H9 (cell line): ENCODE data around the gene MAPK13. TPM values are rescaled to one million over a fixed set of nuclear protein-coding genes. Genes with fewer than 3 reads are reported as not detected.

Source experiments
- DNase-seq: peaks from one replicate; pipeline ENCODE4 v3.0.0-alpha.2; 2017
- H2AFZ ChIP-seq: one replicate; pipeline ENCODE4 v1.6.1; 2013; ENCODE audit warnings: mild to moderate bottlenecking, low read length, control low read depth, moderate library complexity
- H2AK5ac ChIP-seq: 2 replicates; pipeline ENCODE4 v1.6.1; 2013; ENCODE audit warnings: low read length, control low read depth, mixed read lengths; ENCODE audit not compliant: insufficient read length
- H2BK120ac ChIP-seq: one replicate; pipeline ENCODE4 v1.6.1; 2013; ENCODE audit warnings: low read depth, mild to moderate bottlenecking, low read length, control low read depth, inconsistent platforms; ENCODE audit not compliant: poor library complexity, severe bottlenecking
- H2BK12ac ChIP-seq: 2 replicates; pipeline ENCODE4 v1.6.1; 2013; ENCODE audit warnings: low read length, control low read depth, mixed read lengths, low read depth; ENCODE audit not compliant: insufficient read length
- H2BK15ac ChIP-seq: 2 replicates; pipeline ENCODE4 v1.6.1; 2013; ENCODE audit warnings: low read depth, low read length, control low read depth
- H2BK20ac ChIP-seq: one replicate; pipeline ENCODE4 v1.6.1; 2013; ENCODE audit warnings: low read depth, mild to moderate bottlenecking, low read length, control low read depth, inconsistent platforms; ENCODE audit not compliant: poor library complexity, severe bottlenecking
- H2BK5ac ChIP-seq: 2 replicates; pipeline ENCODE4 v1.6.1; 2013; ENCODE audit warnings: low read length, control low read depth, mixed read lengths; ENCODE audit not compliant: insufficient read length
- H3K14ac ChIP-seq: 2 replicates; pipeline ENCODE4 v1.6.1; 2013; ENCODE audit warnings: low read length, control low read depth; ENCODE audit not compliant: insufficient read depth
- H3K18ac ChIP-seq: 2 replicates; pipeline ENCODE4 v1.6.1; 2013; ENCODE audit warnings: low read depth, mild to moderate bottlenecking, mixed read lengths, low read length, control low read depth; ENCODE audit not compliant: insufficient read length
- H3K23ac ChIP-seq: 2 replicates; pipeline ENCODE4 v1.6.1; 2013; ENCODE audit warnings: low read length, control low read depth, mixed read lengths, low read depth; ENCODE audit not compliant: insufficient read length
- H3K23me2 ChIP-seq: 2 replicates; pipeline ENCODE4 v1.6.1; 2013; ENCODE audit warnings: low read depth, mild to moderate bottlenecking, mixed read lengths, low read length, control low read depth; ENCODE audit not compliant: insufficient read length, poor library complexity, severe bottlenecking
- H3K27ac ChIP-seq: 2 replicates; pipeline ENCODE4 v1.5.1; 2013; ENCODE audit warnings: low read length, control low read depth, mixed read lengths, low read depth; ENCODE audit not compliant: insufficient read length
- H3K27me3 ChIP-seq: 2 replicates; pipeline ENCODE4 v1.6.1; 2013; ENCODE audit warnings: low read length, control low read depth, inconsistent platforms; ENCODE audit not compliant: insufficient read depth
- H3K4ac ChIP-seq: 2 replicates; pipeline ENCODE4 v1.6.1; 2013; ENCODE audit warnings: low read depth, mild to moderate bottlenecking, control low read depth, inconsistent platforms, low read length, moderate library complexity
- H3K4me1 ChIP-seq: 2 replicates; pipeline ENCODE4 v1.6.1; 2013; ENCODE audit warnings: low read length, control low read depth, inconsistent platforms; ENCODE audit not compliant: insufficient read depth
- H3K4me2 ChIP-seq: 2 replicates; pipeline ENCODE4 v1.6.1; 2013; ENCODE audit warnings: low read length, control low read depth, mixed read lengths; ENCODE audit not compliant: insufficient read length, insufficient read depth
- H3K56ac ChIP-seq: 2 replicates; pipeline ENCODE4 v1.6.1; 2013; ENCODE audit warnings: low read depth, mild to moderate bottlenecking, mixed read lengths, low read length, control low read depth; ENCODE audit not compliant: insufficient read length
- H3K79me1 ChIP-seq: 2 replicates; pipeline ENCODE4 v1.6.1; 2013; ENCODE audit warnings: low read depth, mild to moderate bottlenecking, moderate library complexity, low read length, control low read depth, inconsistent platforms; ENCODE audit not compliant: insufficient read depth, poor library complexity, severe bottlenecking
- H3K79me2 ChIP-seq: 2 replicates; pipeline ENCODE4 v1.6.1; 2013; ENCODE audit warnings: low read length, control low read depth, inconsistent platforms; ENCODE audit not compliant: insufficient read depth
- H3K9ac ChIP-seq: 2 replicates; pipeline ENCODE4 v1.6.1; 2013; ENCODE audit warnings: low read length, control low read depth, mixed read lengths; ENCODE audit not compliant: insufficient read length; ENCODE audit errors: extremely low read depth
- H3K9me3 ChIP-seq: one replicate; pipeline ENCODE4 v1.6.1; 2013; ENCODE audit warnings: low read depth, low read length, inconsistent platforms; ENCODE audit not compliant: control insufficient read depth
- H3T11ph ChIP-seq: one replicate; pipeline ENCODE4 v1.6.1; 2013; ENCODE audit warnings: mild to moderate bottlenecking, low read length, control low read depth, inconsistent platforms
- H4K20me1 ChIP-seq: one replicate; pipeline ENCODE4 v1.6.1; 2013; ENCODE audit not compliant: control insufficient read depth, insufficient read length, insufficient read depth
- H4K5ac ChIP-seq: 2 replicates; pipeline ENCODE4 v1.6.1; 2013; ENCODE audit warnings: low read depth, mild to moderate bottlenecking, mixed read lengths, low read length, control low read depth; ENCODE audit not compliant: insufficient read length
- H4K8ac ChIP-seq: replicated peaks from 2 replicates; pipeline ENCODE4 v1.6.1; 2013; ENCODE audit warnings: low read length, control low read depth, mixed read lengths, low read depth; ENCODE audit not compliant: insufficient read length
- H4K91ac ChIP-seq: 2 replicates; pipeline ENCODE4 v1.6.1; 2013; ENCODE audit warnings: low read depth, mild to moderate bottlenecking, moderate library complexity, mixed read lengths, low read length, control low read depth; ENCODE audit not compliant: insufficient read length
- H3K27ac Mint-ChIP-seq, 3 experiments: 2 replicates in 2 of 3; 3 replicates in 1 of 3; pipeline ENCODE4 v1.8.0; 2020 to 2021; ENCODE audit warnings: mixed read lengths in 3 of 3, mild to moderate bottlenecking in 1 of 3, moderate library complexity in 1 of 3
- H3K27me3 Mint-ChIP-seq: 2 replicates; pipeline ENCODE4 v1.8.0; 2021; ENCODE audit warnings: low read depth, mild to moderate bottlenecking, moderate library complexity, mixed read lengths
- H3K36me3 Mint-ChIP-seq, 3 experiments: 2 replicates in 2 of 3; 3 replicates in 1 of 3; pipeline ENCODE4 v1.8.0; 2020 to 2021; ENCODE audit warnings: low read depth in 3 of 3, mixed read lengths in 3 of 3; ENCODE audit not compliant: insufficient read depth in 1 of 3
- H3K4me1 Mint-ChIP-seq, 2 experiments: 2 replicates each; pipeline ENCODE4 v1.8.0; 2020; ENCODE audit warnings: mixed read lengths in 2 of 2
- H3K4me3 Mint-ChIP-seq, 2 experiments: 2 replicates in 1 of 2; 3 replicates in 1 of 2; pipeline ENCODE4 v1.8.0; 2020 to 2021; ENCODE audit warnings: mild to moderate bottlenecking in 2 of 2, mixed read lengths in 2 of 2, moderate library complexity in 1 of 2
- H3K9me3 Mint-ChIP-seq, 2 experiments: 2 replicates in 1 of 2; 3 replicates in 1 of 2; pipeline ENCODE4 v1.8.0; 2020; ENCODE audit warnings: mild to moderate bottlenecking in 2 of 2, mixed read lengths in 2 of 2, moderate library complexity in 1 of 2
- CTCF ChIP-seq: fragments of 200-600 bp; sonication (generic); conservative IDR thresholded peaks from 3 replicates; pipeline ENCODE4 v1.8.0; 2021; ENCODE audit warnings: antibody characterized with exemption, mild to moderate bottlenecking
- WGBS: extraction: QIAGEN DNeasy Blood & Tissue Kit; methylation state at CpG from one replicate; pipeline ENCODE4 v1.1.7; 2013; ENCODE audit warnings: missing lambda C conversion rate, low lambda C conversion rate, mixed read lengths; ENCODE audit not compliant: insufficient read length; ENCODE audit errors: extremely low coverage; 5-methylcytosine and 5-hydroxymethylcytosine counted together
- total RNA-seq: library from RNA; stranded (reverse); gene quantifications from 2 replicates; pipeline ENCODE4 v1.2.1, GENCODE V29; 2021

MAPK13 gene
- total RNA-seq, 1 experiment from 2014 or later, result 18.9 TPM

GRCh38 chr6:36122495-36123269, 7.6 kb upstream of the MAPK13 start:
- H3K9me3 Mint-ChIP-seq, result no peaks in the 10 kb centered on the region
- no peak overlapping the region for H2BK5ac ChIP-seq
- H3K27me3 Mint-ChIP-seq, result peaks cover 5% of the 10 kb centered on the region
- no peak overlapping the region for H2BK120ac ChIP-seq
- no peak overlapping the region for H3K4me2 ChIP-seq
- H4K20me1 ChIP-seq, result no peaks in the 10 kb centered on the region
- no peak overlapping the region for H2AFZ ChIP-seq
- H3K9ac ChIP-seq, result no peak overlapping the region
- peaks cover 4% of the 10 kb centered on the region for H3K4me1 ChIP-seq
- no peaks in the 10 kb centered on the region; a peak in 1 of 7 replicates for H3K36me3 Mint-ChIP-seq
- no peak overlapping the region for H3K56ac ChIP-seq
- no peak overlapping the region for H2BK12ac ChIP-seq
- H3K14ac ChIP-seq, result no peak overlapping the region
- no peak overlapping the region for H2BK15ac ChIP-seq
- H2BK20ac ChIP-seq, result no peak overlapping the region
- no peak overlapping the region for H3T11ph ChIP-seq
- TF ChIP-seq CTCF, result no peak
- H3K4me3 Mint-ChIP-seq, result no peak overlapping the region
- no peak overlapping the region for H3K4ac ChIP-seq
- H3K23ac ChIP-seq, result no peak overlapping the region
- H4K5ac ChIP-seq, result no peak overlapping the region
- H2AK5ac ChIP-seq, result no peak overlapping the region
- no peaks in the 10 kb centered on the region for H3K27me3 ChIP-seq
- no peak overlapping the region for H3K18ac ChIP-seq
- H3K79me1 ChIP-seq, result no peaks in the 10 kb centered on the region
- no peaks in the 10 kb centered on the region for H3K79me2 ChIP-seq
- no peak for DNase-seq
- WGBS, result no CpG with 5 or more reads among the region's 11 CpGs
- no peaks in the 10 kb centered on the region for H3K9me3 ChIP-seq
- peaks cover 15 to 22% of the 10 kb centered on the region in 2 experiments for H3K4me1 Mint-ChIP-seq
- no peak overlapping the region for H4K91ac ChIP-seq
- H3K27ac ChIP-seq, result no peak overlapping the region
- no peak overlapping the region; a peak in 1 of 7 replicates for H3K27ac Mint-ChIP-seq
- no peak overlapping the region for H4K8ac ChIP-seq
- no peaks in the 10 kb centered on the region for H3K23me2 ChIP-seq
